Measurements from ENCODE around the gene IGBP1. TPM values are rescaled to one million over a fixed set of nuclear protein-coding genes. Genes with fewer than 3 reads are reported as not detected.
"Not testable (repeated sequence)": the region's sequence is repeated elsewhere in the genome, so short reads cannot be mapped to it uniquely, and the experiment has no call there.

IGBP1 gene
- total RNA-seq, 1 experiment from 2014 or later = 88.8 TPM

- peak; percentile 74 for DNase-seq (ENCODE audit: low read depth)
These were observed 33.6 kb downstream of the IGBP1 start for GRCh38 chrX:70166601-70167590.

GRCh38 chrX:70168238-70169188, 35.3 kb downstream of the IGBP1 start:
- DNase-seq (ENCODE audit: low read depth) = peak; percentile 83

GRCh38 chrX:70169281-70169680, 36.0 kb downstream of the IGBP1 start:
- DNase-seq (ENCODE audit: low read depth) = no peak

- DNase-seq (ENCODE audit: low read depth) = peak; percentile 44
These were observed 38.4 kb downstream of the IGBP1 start for GRCh38 chrX:70171624-70172023.

- DNase-seq (ENCODE audit: low read depth) = no peak
These were observed 39.0 kb downstream of the IGBP1 start for GRCh38 chrX:70172221-70172620.

GRCh38 chrX:70172964-70173363, 39.7 kb downstream of the IGBP1 start:
- DNase-seq (ENCODE audit: low read depth) = no peak

- no peak for DNase-seq (ENCODE audit: low read depth)
These were observed 41.5 kb downstream of the IGBP1 start for GRCh38 chrX:70174754-70175153.

- DNase-seq (ENCODE audit: low read depth) = no peak
These were observed 42.1 kb downstream of the IGBP1 start for GRCh38 chrX:70175338-70175737.

- DNase-seq (ENCODE audit: low read depth) = peak; percentile 48
These were observed 43.8 kb downstream of the IGBP1 start, which contains the start of gene DGAT2L6 for GRCh38 chrX:70176938-70177533. Gene DGAT2L6 (plus strand): TSS chrX:70177483. CDS start chrX:70177583, 100 bp downstream.

GRCh38 chrX:70183091-70183490, 49.8 kb downstream of the IGBP1 start:
- no peak for DNase-seq (ENCODE audit: low read depth)

- no peak for DNase-seq (ENCODE audit: low read depth)
These were observed 57.0 kb downstream of the IGBP1 start for GRCh38 chrX:70190225-70190624.

- DNase-seq (ENCODE audit: low read depth) = peak; percentile 65
These were observed 63.9 kb downstream of the IGBP1 start for GRCh38 chrX:70196961-70197720.

- DNase-seq (ENCODE audit: low read depth) = no peak
These were observed 68.5 kb downstream of the IGBP1 start for GRCh38 chrX:70201732-70202131.

- DNase-seq (ENCODE audit: low read depth) = no peak
These were observed 75.2 kb downstream of the IGBP1 start for GRCh38 chrX:70208479-70208878.

- not testable (repeated sequence) for DNase-seq (ENCODE audit: low read depth)
These were observed 76.3 kb downstream of the IGBP1 start for GRCh38 chrX:70209570-70209969.

Other genes with a start within 250 kb of the IGBP1 start
- not detected in 2 replicates for gene AWAT2, start 83.5 kb upstream of the IGBP1 start, total RNA-seq (2014; rRNA removed; shearing (Covaris generic))
- gene OTUD6A, start 71.0 kb upstream of the IGBP1 start, total RNA-seq (2014; rRNA removed; shearing (Covaris generic)) = not detected in 2 replicates
- gene DGAT2L6, start 44.0 kb downstream of the IGBP1 start, total RNA-seq (2014; rRNA removed; shearing (Covaris generic)) = not detected in 2 replicates
- gene AWAT1, start 101.2 kb downstream of the IGBP1 start, total RNA-seq (2014; rRNA removed; shearing (Covaris generic)) = not detected in 2 replicates
- gene P2RY4, start 126.8 kb downstream of the IGBP1 start, total RNA-seq (2014; rRNA removed; shearing (Covaris generic)) = 0.24 TPM in 1 of 2 replicates, not detected in the other
- gene ARR3, start 134.9 kb downstream of the IGBP1 start, total RNA-seq (2014; rRNA removed; shearing (Covaris generic)) = not detected in 2 replicates
- not detected in 2 replicates for gene RAB41, start 148.7 kb downstream of the IGBP1 start, total RNA-seq (2014; rRNA removed; shearing (Covaris generic))
- 162 and 186 TPM in 2 replicates for gene PDZD11, start 156.5 kb downstream of the IGBP1 start, total RNA-seq (2014; rRNA removed; shearing (Covaris generic))
- gene KIF4A, start 156.7 kb downstream of the IGBP1 start, total RNA-seq (2014; rRNA removed; shearing (Covaris generic)) = 58.6 and 60.7 TPM in 2 replicates